HCT116 (cell line): ENCODE results near the gene MYLK. TPM values are rescaled to one million over a fixed set of nuclear protein-coding genes. Genes with fewer than 3 reads are reported as not detected.

ENCODE experiments used
- ATAC-seq: fragments of 200-7000 bp; cut with Tn5 transposase; 2 replicates; pipeline ENCODE4 v1.9.1; 2020; ENCODE audit warnings: mild to moderate bottlenecking, moderate library complexity
- BruUV-seq: library from RNA; stranded (reverse); fragments of 400-500 nt; replicated peaks from 2 replicates; lab custom pipeline; 2021; lab: Mats Ljungman, UMichigan
- CTCF ChIA-PET: fragments of 300-600 bp; sonication (Branson Sonifier 250); formaldehyde crosslinking; loops from one replicate; lab custom pipeline; 2021; ENCODE audit warnings: antibody characterized with exemption; lab: Charles Lee
- POLR2A ChIA-PET: fragments of 300-600, 350-600 bp; sonication (Branson Sonifier 250); formaldehyde crosslinking; loops from one replicate; lab custom pipeline; 2021; ENCODE audit warnings: antibody characterized with exemption; lab: Charles Lee
- RAD21 ChIA-PET, 2 experiments: fragments of 300-600 bp; sonication (Branson Sonifier 250); formaldehyde crosslinking; loops; one replicate each; lab custom pipeline; 2023; ENCODE audit warnings: low total read pairs in 2 of 2; ENCODE audit not compliant: uncharacterized antibody in 2 of 2, unreplicated experiment in 2 of 2, low non-redundant PET in 1 of 2; lab: Charles Lee
- DNase-seq: peaks from one replicate; pipeline ENCODE4 v3.0.0-alpha.2; 2010; ENCODE audit warnings: low read depth, low spot score
- H2AFZ ChIP-seq: fragments of 200-600 bp; shearing (Covaris generic), sonication (generic); 2 replicates; pipeline ENCODE4 v1.6.1; 2017; ENCODE audit warnings: low read depth, mixed run types, mixed read lengths, antibody characterized with exemption, low read length; ENCODE audit not compliant: poor library complexity, severe bottlenecking
- H3K27ac ChIP-seq: 2 replicates; pipeline ENCODE4 v1.5.1; 2012; ENCODE audit warnings: low read depth, low read length
- H3K27me3 ChIP-seq: fragments of 200-600 bp; sonication (generic); 2 replicates; pipeline ENCODE4 v1.6.1; 2016; ENCODE audit warnings: mixed run types, low read length, mixed read lengths; ENCODE audit not compliant: insufficient read depth
- H3K36me3 ChIP-seq, 2 experiments: fragments of 200-500 bp in 1 of 2; fragments of 200-600 bp in 1 of 2; sonication (Bioruptor generic) in 1 of 2; sonication (generic) in 1 of 2; 2 replicates each; pipeline versions ENCODE4 v1.5.1 to v1.6.1; 2014 to 2016; ENCODE audit warnings: low read length in 2 of 2, inconsistent platforms in 1 of 2, mixed read lengths in 1 of 2, mixed run types in 1 of 2; ENCODE audit not compliant: insufficient read depth in 2 of 2, control insufficient read depth in 1 of 2
- H3K4me1 ChIP-seq, 2 experiments: fragments of 200-600 bp in 1 of 2; sonication (generic) in 1 of 2; 2 replicates each; pipeline versions ENCODE4 v1.5.1 to v1.6.1; 2012 to 2017; ENCODE audit warnings: low read length in 2 of 2, inconsistent platforms in 1 of 2, mild to moderate bottlenecking in 1 of 2, mixed read lengths in 1 of 2, mixed run types in 1 of 2, moderate library complexity in 1 of 2; ENCODE audit not compliant: insufficient read depth in 2 of 2, control insufficient read depth in 1 of 2
- H3K4me2 ChIP-seq: fragments of 200-600 bp; sonication (generic); 2 replicates; pipeline ENCODE4 v1.6.1; 2017; ENCODE audit warnings: mixed run types, low read length, mixed read lengths
- H3K4me3 ChIP-seq, 2 experiments: fragments of 200-600 bp in 1 of 2; sonication (generic) in 1 of 2; replicated peaks in 1 of 2; 2 replicates each; pipeline ENCODE4 v1.5.1; 2011 to 2016; ENCODE audit warnings: low read length in 2 of 2, control low read depth in 1 of 2, low read depth in 1 of 2, mild to moderate bottlenecking in 1 of 2, mixed read lengths in 1 of 2, mixed run types in 1 of 2
- H3K79me2 ChIP-seq: fragments of 200-600 bp; sonication (generic); 2 replicates; pipeline ENCODE4 v1.6.1; 2017; ENCODE audit warnings: mild to moderate bottlenecking, mixed run types, low read length, moderate library complexity, mixed read lengths; ENCODE audit not compliant: insufficient read depth
- H3K9ac ChIP-seq: fragments of 200-600 bp; sonication (generic); 2 replicates; pipeline ENCODE4 v1.6.1; 2016; ENCODE audit warnings: low read length, mixed read lengths
- H3K9me2 ChIP-seq: fragments of 200-600 bp; sonication (generic), shearing (Covaris generic); 2 replicates; pipeline ENCODE4 v1.6.1; 2017; ENCODE audit warnings: mixed run types, mild to moderate bottlenecking, moderate library complexity; ENCODE audit not compliant: insufficient read depth
- H3K9me3 ChIP-seq, 2 experiments: fragments of 200-500 bp in 1 of 2; fragments of 200-600 bp in 1 of 2; sonication (Bioruptor generic) in 1 of 2; sonication (generic) in 1 of 2; 2 replicates each; pipeline ENCODE4 v1.6.1; 2014 to 2017; ENCODE audit warnings: low read length in 2 of 2, mixed read lengths in 2 of 2, inconsistent platforms in 1 of 2, low read depth in 1 of 2, mild to moderate bottlenecking in 1 of 2, mixed run types in 1 of 2, moderate library complexity in 1 of 2; ENCODE audit not compliant: control insufficient read depth in 1 of 2, insufficient read depth in 1 of 2
- H4K20me1 ChIP-seq: fragments of 200-600 bp; sonication (generic), shearing (Covaris generic); 2 replicates; pipeline ENCODE4 v1.6.1; 2017; ENCODE audit warnings: mixed run types, mild to moderate bottlenecking, moderate library complexity; ENCODE audit not compliant: insufficient read depth
- CEBPB ChIP-seq: IDR thresholded peaks from 2 replicates; pipeline ENCODE4 v1.6.1; 2012; ENCODE audit warnings: low read depth
- EZH2 ChIP-seq: fragments of 200-600 bp; sonication (generic); IDR thresholded peaks from 2 replicates; pipeline ENCODE4 v1.6.1; 2017; ENCODE audit warnings: antibody characterized with exemption, mixed run types
- POLR2AphosphoS5 ChIP-seq: IDR thresholded peaks from 2 replicates; pipeline ENCODE4 v1.6.1; 2011; ENCODE audit warnings: mild to moderate bottlenecking, low read depth, low read length, moderate library complexity
- RAD21 ChIP-seq: IDR thresholded peaks from 2 replicates; pipeline ENCODE4 v1.6.1; 2012; ENCODE audit warnings: low read depth, mild to moderate bottlenecking
- SIN3A ChIP-seq: IDR thresholded peaks from 2 replicates; pipeline ENCODE4 v1.6.1; 2012; ENCODE audit warnings: low read depth
- SRF ChIP-seq: IDR thresholded peaks from 2 replicates; pipeline ENCODE4 v1.6.1; 2012; ENCODE audit warnings: low read depth
- YY1 ChIP-seq: IDR thresholded peaks from 2 replicates; pipeline ENCODE4 v1.6.1; 2011; ENCODE audit warnings: low read length, low read depth, moderate library complexity, mild to moderate bottlenecking; ENCODE audit not compliant: insufficient replicate concordance; ENCODE audit errors: extremely low read depth
- ZFX ChIP-seq: fragments of 450-650 bp; IDR thresholded peaks from 2 replicates; pipeline ENCODE4 v1.6.1; 2017
- ZNF274 ChIP-seq: fragments of 200-500 bp; sonication (Bioruptor generic); IDR thresholded peaks from 2 replicates; pipeline ENCODE4 v1.6.1; 2014; ENCODE audit warnings: mild to moderate bottlenecking, low read depth, low read length, inconsistent platforms
- intact Hi-C: fragments of 100-400 bp; cut with micrococcal nuclease; formaldehyde crosslinking; loops from 2 replicates; pipeline ENCODE4 v1.10.0; 2022
- total RNA-seq: library from RNA; stranded (reverse); gene quantifications from one replicate; pipeline ENCODE4 v1.2.1, GENCODE V29; 2021; ENCODE audit not compliant: unreplicated experiment
- TF ChIP-seq, protein P1 (sequence below): IDR thresholded peaks from 2 replicates; pipeline ENCODE4 v1.6.1; 2011; ENCODE audit warnings: mild to moderate bottlenecking, low read length, moderate library complexity; ENCODE audit not compliant: insufficient replicate concordance; ENCODE audit errors: extremely low read depth
- TF ChIP-seq, protein P2 (sequence below), 3 experiments: fragments of 200-600 bp in 1 of 3; sonication (generic) in 1 of 3; IDR thresholded peaks in 2 of 3; conservative IDR thresholded peaks in 1 of 3; 2 replicates each; pipeline ENCODE4 v1.5.1; 2012 to 2017; ENCODE audit warnings: low read depth in 2 of 3, low read length in 2 of 3, antibody characterized with exemption in 1 of 3, borderline replicate concordance in 1 of 3, control low read depth in 1 of 3, mild to moderate bottlenecking in 1 of 3, mixed read lengths in 1 of 3, mixed run types in 1 of 3, moderate library complexity in 1 of 3; ENCODE audit not compliant: insufficient read depth in 1 of 3
- TF ChIP-seq, protein P3 (sequence below): IDR thresholded peaks from 2 replicates; pipeline ENCODE4 v1.6.1; 2012

Gene MYLK
- total RNA-seq, 1 experiment from 2014 or later = 3.8 TPM

DNA sequence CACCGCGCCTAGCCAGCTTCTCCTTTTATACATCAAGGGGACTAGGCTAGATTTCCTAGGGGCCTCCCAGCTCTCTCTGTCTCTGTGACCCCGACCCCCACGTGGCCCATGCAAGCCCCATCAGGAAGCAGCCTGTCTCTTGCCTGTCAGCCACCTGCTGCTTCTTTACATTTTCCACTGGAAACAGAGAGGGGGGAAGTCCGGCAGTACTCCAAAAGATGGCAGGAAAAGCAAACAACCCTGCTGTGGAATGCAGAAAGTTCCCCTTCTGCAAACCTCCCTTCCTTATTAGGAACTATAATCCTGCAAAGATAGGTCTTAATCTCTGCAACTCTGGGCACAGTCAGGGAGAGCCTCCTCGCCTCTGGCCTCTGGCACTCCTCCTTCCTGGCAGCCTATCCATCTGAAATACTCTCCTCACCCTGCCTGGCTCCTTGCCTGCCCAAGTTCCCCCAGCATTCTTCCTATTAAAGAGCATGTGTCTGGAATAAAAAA lies 251.9 kb downstream of the MYLK start:
- no TSS peak for BruUV-seq
- no peaks in the 10 kb centered on the region for H3K27me3 ChIP-seq
- no peak overlapping the region for H3K4me3 ChIP-seq
- H3K27ac ChIP-seq = no peak overlapping the region
- TF ChIP-seq EZH2 = no peak
- no peak for TF ChIP-seq POLR2AphosphoS5
- TF ChIP-seq SIN3A = no peak
- no peak for TF ChIP-seq CEBPB
- no peak for TF ChIP-seq YY1
- no peak for TF ChIP-seq ZFX
- TF ChIP-seq, protein P1, sequence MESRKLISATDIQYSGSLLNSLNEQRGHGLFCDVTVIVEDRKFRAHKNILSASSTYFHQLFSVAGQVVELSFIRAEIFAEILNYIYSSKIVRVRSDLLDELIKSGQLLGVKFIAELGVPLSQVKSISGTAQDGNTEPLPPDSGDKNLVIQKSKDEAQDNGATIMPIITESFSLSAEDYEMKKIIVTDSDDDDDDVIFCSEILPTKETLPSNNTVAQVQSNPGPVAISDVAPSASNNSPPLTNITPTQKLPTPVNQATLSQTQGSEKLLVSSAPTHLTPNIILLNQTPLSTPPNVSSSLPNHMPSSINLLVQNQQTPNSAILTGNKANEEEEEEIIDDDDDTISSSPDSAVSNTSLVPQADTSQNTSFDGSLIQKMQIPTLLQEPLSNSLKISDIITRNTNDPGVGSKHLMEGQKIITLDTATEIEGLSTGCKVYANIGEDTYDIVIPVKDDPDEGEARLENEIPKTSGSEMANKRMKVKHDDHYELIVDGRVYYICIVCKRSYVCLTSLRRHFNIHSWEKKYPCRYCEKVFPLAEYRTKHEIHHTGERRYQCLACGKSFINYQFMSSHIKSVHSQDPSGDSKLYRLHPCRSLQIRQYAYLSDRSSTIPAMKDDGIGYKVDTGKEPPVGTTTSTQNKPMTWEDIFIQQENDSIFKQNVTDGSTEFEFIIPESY = no peak
- TF ChIP-seq, protein P2, sequence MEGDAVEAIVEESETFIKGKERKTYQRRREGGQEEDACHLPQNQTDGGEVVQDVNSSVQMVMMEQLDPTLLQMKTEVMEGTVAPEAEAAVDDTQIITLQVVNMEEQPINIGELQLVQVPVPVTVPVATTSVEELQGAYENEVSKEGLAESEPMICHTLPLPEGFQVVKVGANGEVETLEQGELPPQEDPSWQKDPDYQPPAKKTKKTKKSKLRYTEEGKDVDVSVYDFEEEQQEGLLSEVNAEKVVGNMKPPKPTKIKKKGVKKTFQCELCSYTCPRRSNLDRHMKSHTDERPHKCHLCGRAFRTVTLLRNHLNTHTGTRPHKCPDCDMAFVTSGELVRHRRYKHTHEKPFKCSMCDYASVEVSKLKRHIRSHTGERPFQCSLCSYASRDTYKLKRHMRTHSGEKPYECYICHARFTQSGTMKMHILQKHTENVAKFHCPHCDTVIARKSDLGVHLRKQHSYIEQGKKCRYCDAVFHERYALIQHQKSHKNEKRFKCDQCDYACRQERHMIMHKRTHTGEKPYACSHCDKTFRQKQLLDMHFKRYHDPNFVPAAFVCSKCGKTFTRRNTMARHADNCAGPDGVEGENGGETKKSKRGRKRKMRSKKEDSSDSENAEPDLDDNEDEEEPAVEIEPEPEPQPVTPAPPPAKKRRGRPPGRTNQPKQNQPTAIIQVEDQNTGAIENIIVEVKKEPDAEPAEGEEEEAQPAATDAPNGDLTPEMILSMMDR (IDR thresholded peaks at IDR 0.05 in 2 of 3, conservative IDR thresholded peaks at IDR 0.05 in 1 of 3; ENCODE audit: borderline replicate concordance in 1 of 3, insufficient read depth in 1 of 3, low read depth in 2 of 3, low read length in 2 of 3) = no peak
- no peak for TF ChIP-seq ZNF274
- TF ChIP-seq, protein P3, sequence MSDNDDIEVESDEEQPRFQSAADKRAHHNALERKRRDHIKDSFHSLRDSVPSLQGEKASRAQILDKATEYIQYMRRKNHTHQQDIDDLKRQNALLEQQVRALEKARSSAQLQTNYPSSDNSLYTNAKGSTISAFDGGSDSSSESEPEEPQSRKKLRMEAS = no peak
- TF ChIP-seq SRF = no peak
- no peak for TF ChIP-seq RAD21
- H3K9ac ChIP-seq = no peak overlapping the region
- H3K36me3 ChIP-seq = no peaks in the 10 kb centered on the region
- no peaks in the 10 kb centered on the region for H3K79me2 ChIP-seq
- no peak for DNase-seq
- no peak overlapping the region for H3K4me2 ChIP-seq
- no peaks in the 10 kb centered on the region for H3K9me3 ChIP-seq
- no peak for ATAC-seq
- POLR2A ChIA-PET = no interaction called here
- peaks cover 0 to 9% of the 10 kb centered on the region in 2 experiments; a peak in 2 of 4 replicates for H3K4me1 ChIP-seq
- RAD21 ChIA-PET = no interaction called here
- no peak overlapping the region for H2AFZ ChIP-seq
- intact Hi-C loops = no loop called here
- no peaks in the 10 kb centered on the region for H4K20me1 ChIP-seq
- no peaks in the 10 kb centered on the region for H3K9me2 ChIP-seq
- CTCF ChIA-PET = interaction anchor here (2.5 kb wide), 1 partner anchor 10 kb away, joined by 9 read pairs; no protein-coding TSS in a partner anchor
